WTC11 (cell line): ENCODE data around the gene FBXL12. TPM values are rescaled to one million over a fixed set of nuclear protein-coding genes. Genes with fewer than 3 reads are reported as not detected.
A peak's percentile ranks its signal among the peaks of the same experiment; 100 is the strongest.

Experiments used
- ATAC-seq: fragments of 200-7000 bp; cut with Tn5 transposase; 2 replicates; pipeline ENCODE4 v1.10.0; 2021; ENCODE audit warnings: mild to moderate bottlenecking, moderate library complexity
- CTCF ChIA-PET: fragments of 300-600 bp; sonication (Branson Sonifier 250); formaldehyde crosslinking; loops from one replicate; lab custom pipeline; 2021; ENCODE audit warnings: antibody characterized with exemption; lab: Charles Lee
- POLR2A ChIA-PET: fragments of 350-600 bp; sonication (Branson Sonifier 250); formaldehyde crosslinking; loops from one replicate; lab custom pipeline; 2021; ENCODE audit warnings: antibody characterized with exemption; lab: Charles Lee
- DNase-seq: peaks from one replicate; pipeline ENCODE4 v3.0.0; 2021; ENCODE audit warnings: low spot score
- H3K27ac Mint-ChIP-seq: 2 replicates; pipeline ENCODE4 v1.8.0; 2021; ENCODE audit warnings: mixed read lengths
- H3K27me3 Mint-ChIP-seq: 2 replicates; pipeline ENCODE4 v1.8.0; 2021; ENCODE audit warnings: low read depth, mild to moderate bottlenecking, moderate library complexity, mixed read lengths
- H3K36me3 Mint-ChIP-seq: 2 replicates; pipeline ENCODE4 v1.8.0; 2021; ENCODE audit warnings: mixed read lengths
- H3K4me1 Mint-ChIP-seq: 2 replicates; pipeline ENCODE4 v1.8.0; 2022; ENCODE audit warnings: mixed read lengths
- H3K4me3 Mint-ChIP-seq: 2 replicates; pipeline ENCODE4 v1.8.0; 2021; ENCODE audit warnings: mild to moderate bottlenecking, moderate library complexity, mixed read lengths
- H3K9me3 Mint-ChIP-seq: 2 replicates; pipeline ENCODE4 v1.8.0; 2021; ENCODE audit warnings: mixed read lengths
- CREB1 ChIP-seq: sonication (generic); formaldehyde crosslinking; IDR thresholded peaks from 2 replicates; pipeline ENCODE4 v1.8.0; 2023; ENCODE audit warnings: mild to moderate bottlenecking, missing genetic modification reagents
- ELF4 ChIP-seq: sonication (generic); formaldehyde crosslinking; IDR thresholded peaks from 2 replicates; pipeline ENCODE4 v1.8.1; 2022; ENCODE audit warnings: low read depth, mild to moderate bottlenecking, moderate library complexity, missing genetic modification reagents
- EMX1 ChIP-seq: fragments of 250-450 bp; sonication (Bioruptor Pico); IDR thresholded peaks from 2 replicates; pipeline ENCODE4 v1.8.0; 2021; ENCODE audit warnings: mild to moderate bottlenecking
- ETV6 ChIP-seq: sonication (generic); formaldehyde crosslinking; IDR thresholded peaks from 2 replicates; pipeline ENCODE4 v1.8.1; 2022; ENCODE audit warnings: mild to moderate bottlenecking, missing genetic modification reagents
- FOXJ3 ChIP-seq: sonication (generic); formaldehyde crosslinking; IDR thresholded peaks from 2 replicates; pipeline ENCODE4 v1.9.0; 2021; ENCODE audit warnings: missing genetic modification reagents, mild to moderate bottlenecking, borderline replicate concordance
- FOXK1 ChIP-seq: sonication (generic); formaldehyde crosslinking; IDR thresholded peaks from 2 replicates; pipeline ENCODE4 v1.8.0; 2022; ENCODE audit warnings: mild to moderate bottlenecking, moderate library complexity, missing genetic modification reagents
- HMGA2 ChIP-seq: fragments of 250-450 bp; sonication (Bioruptor Pico); IDR thresholded peaks from 2 replicates; pipeline ENCODE4 v1.4.0; 2021; ENCODE audit warnings: mild to moderate bottlenecking, moderate library complexity
- OVOL2 ChIP-seq: fragments of 250-450 bp; sonication (Bioruptor Pico); IDR thresholded peaks from 2 replicates; pipeline ENCODE4 v1.9.0; 2021; ENCODE audit warnings: mild to moderate bottlenecking, borderline replicate concordance
- PRRX2 ChIP-seq: fragments of 250-450 bp; sonication (Bioruptor Pico); IDR thresholded peaks from 2 replicates; pipeline ENCODE4 v1.8.0; 2021; ENCODE audit warnings: mild to moderate bottlenecking
- TCF7 ChIP-seq: sonication (generic); formaldehyde crosslinking; IDR thresholded peaks from 2 replicates; pipeline ENCODE4 v1.8.0; 2022; ENCODE audit warnings: mild to moderate bottlenecking, low read depth, missing genetic modification reagents, moderate library complexity
- ZNF121 ChIP-seq: sonication (generic); formaldehyde crosslinking; IDR thresholded peaks from 2 replicates; pipeline ENCODE4 v1.8.0; 2023; ENCODE audit warnings: missing genetic modification reagents
- ZNF219 ChIP-seq: sonication (generic); formaldehyde crosslinking; IDR thresholded peaks from 2 replicates; pipeline ENCODE4 v1.8.0; 2023; ENCODE audit warnings: missing genetic modification reagents, mild to moderate bottlenecking, borderline replicate concordance
- ZNF232 ChIP-seq: sonication (generic); formaldehyde crosslinking; IDR thresholded peaks from 2 replicates; pipeline ENCODE4 v1.8.0; 2022; ENCODE audit warnings: mild to moderate bottlenecking, missing genetic modification reagents
- ZNF263 ChIP-seq: sonication (generic); formaldehyde crosslinking; IDR thresholded peaks from 2 replicates; pipeline ENCODE4 v1.8.1; 2022; ENCODE audit warnings: low read depth, mild to moderate bottlenecking, moderate library complexity, missing genetic modification reagents
- ZNF317 ChIP-seq: sonication (generic); formaldehyde crosslinking; IDR thresholded peaks from 2 replicates; pipeline ENCODE4 v1.8.1; 2023; ENCODE audit warnings: low read depth, mild to moderate bottlenecking, moderate library complexity, missing genetic modification reagents, borderline replicate concordance
- ZNF423 ChIP-seq: fragments of 250-450 bp; sonication (Bioruptor Pico); IDR thresholded peaks from 2 replicates; pipeline ENCODE4 v2.1.2; 2022; ENCODE audit warnings: mild to moderate bottlenecking, moderate library complexity
- total RNA-seq: library from RNA; stranded (reverse); gene quantifications from 3 replicates; pipeline ENCODE4 v1.2.3, GENCODE V29; 2021
- TF ChIP-seq, protein P1 (sequence below): sonication (generic); formaldehyde crosslinking; IDR thresholded peaks from 2 replicates; pipeline ENCODE4 v1.8.0; 2023; ENCODE audit warnings: missing genetic modification reagents, mild to moderate bottlenecking, borderline replicate concordance
- TF ChIP-seq, protein P2 (sequence below): fragments of 200-600 bp; IDR thresholded peaks from 2 replicates; pipeline ENCODE4 v1.8.0; 2022; ENCODE audit warnings: antibody characterized with exemption
- TF ChIP-seq, protein P3 (sequence below): sonication (generic); formaldehyde crosslinking; conservative IDR thresholded peaks from 2 replicates; pipeline ENCODE4 v1.8.1; 2023; ENCODE audit warnings: mild to moderate bottlenecking, low read depth, missing genetic modification reagents, moderate library complexity
- TF ChIP-seq, protein P4 (sequence below): sonication (generic); formaldehyde crosslinking; conservative IDR thresholded peaks from 2 replicates; pipeline ENCODE4 v1.8.1; 2022; ENCODE audit warnings: mild to moderate bottlenecking, missing genetic modification reagents
- TF ChIP-seq, protein P5 (sequence below): sonication (generic); formaldehyde crosslinking; IDR thresholded peaks from 2 replicates; pipeline ENCODE4 v1.8.0; 2022; ENCODE audit warnings: mild to moderate bottlenecking, missing genetic modification reagents
- TF ChIP-seq, protein P6 (sequence below): sonication (generic); formaldehyde crosslinking; IDR thresholded peaks from 2 replicates; pipeline ENCODE4 v1.8.1; 2022; ENCODE audit warnings: low read depth, mild to moderate bottlenecking, moderate library complexity, missing genetic modification reagents, borderline replicate concordance

The FBXL12 gene
- total RNA-seq, 1 experiment from 2014 or later, result 37.6 TPM

DNA sequence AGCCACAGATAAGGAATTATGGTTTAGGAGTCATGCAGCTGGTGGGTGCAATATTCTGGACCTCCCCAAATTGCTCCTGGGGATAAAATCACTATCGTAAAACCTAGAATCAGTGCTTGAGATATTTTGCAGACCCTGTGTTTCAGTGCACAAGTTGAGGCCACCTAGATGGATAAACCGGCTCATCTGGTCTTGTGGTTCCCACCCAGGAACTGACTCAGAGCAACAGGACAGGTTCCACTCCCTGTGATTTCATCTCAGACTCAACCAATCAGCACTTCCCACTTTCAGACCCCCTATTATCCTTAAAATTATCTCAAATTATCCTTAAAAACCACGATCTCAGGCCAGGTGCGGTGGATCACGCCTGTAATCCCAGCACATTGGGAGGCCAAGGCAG lies 21.0 kb downstream of the FBXL12 start (continued):
- TF ChIP-seq, protein P1, sequence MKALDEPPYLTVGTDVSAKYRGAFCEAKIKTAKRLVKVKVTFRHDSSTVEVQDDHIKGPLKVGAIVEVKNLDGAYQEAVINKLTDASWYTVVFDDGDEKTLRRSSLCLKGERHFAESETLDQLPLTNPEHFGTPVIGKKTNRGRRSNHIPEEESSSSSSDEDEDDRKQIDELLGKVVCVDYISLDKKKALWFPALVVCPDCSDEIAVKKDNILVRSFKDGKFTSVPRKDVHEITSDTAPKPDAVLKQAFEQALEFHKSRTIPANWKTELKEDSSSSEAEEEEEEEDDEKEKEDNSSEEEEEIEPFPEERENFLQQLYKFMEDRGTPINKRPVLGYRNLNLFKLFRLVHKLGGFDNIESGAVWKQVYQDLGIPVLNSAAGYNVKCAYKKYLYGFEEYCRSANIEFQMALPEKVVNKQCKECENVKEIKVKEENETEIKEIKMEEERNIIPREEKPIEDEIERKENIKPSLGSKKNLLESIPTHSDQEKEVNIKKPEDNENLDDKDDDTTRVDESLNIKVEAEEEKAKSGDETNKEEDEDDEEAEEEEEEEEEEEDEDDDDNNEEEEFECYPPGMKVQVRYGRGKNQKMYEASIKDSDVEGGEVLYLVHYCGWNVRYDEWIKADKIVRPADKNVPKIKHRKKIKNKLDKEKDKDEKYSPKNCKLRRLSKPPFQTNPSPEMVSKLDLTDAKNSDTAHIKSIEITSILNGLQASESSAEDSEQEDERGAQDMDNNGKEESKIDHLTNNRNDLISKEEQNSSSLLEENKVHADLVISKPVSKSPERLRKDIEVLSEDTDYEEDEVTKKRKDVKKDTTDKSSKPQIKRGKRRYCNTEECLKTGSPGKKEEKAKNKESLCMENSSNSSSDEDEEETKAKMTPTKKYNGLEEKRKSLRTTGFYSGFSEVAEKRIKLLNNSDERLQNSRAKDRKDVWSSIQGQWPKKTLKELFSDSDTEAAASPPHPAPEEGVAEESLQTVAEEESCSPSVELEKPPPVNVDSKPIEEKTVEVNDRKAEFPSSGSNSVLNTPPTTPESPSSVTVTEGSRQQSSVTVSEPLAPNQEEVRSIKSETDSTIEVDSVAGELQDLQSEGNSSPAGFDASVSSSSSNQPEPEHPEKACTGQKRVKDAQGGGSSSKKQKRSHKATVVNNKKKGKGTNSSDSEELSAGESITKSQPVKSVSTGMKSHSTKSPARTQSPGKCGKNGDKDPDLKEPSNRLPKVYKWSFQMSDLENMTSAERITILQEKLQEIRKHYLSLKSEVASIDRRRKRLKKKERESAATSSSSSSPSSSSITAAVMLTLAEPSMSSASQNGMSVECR, result no peak

DNA sequence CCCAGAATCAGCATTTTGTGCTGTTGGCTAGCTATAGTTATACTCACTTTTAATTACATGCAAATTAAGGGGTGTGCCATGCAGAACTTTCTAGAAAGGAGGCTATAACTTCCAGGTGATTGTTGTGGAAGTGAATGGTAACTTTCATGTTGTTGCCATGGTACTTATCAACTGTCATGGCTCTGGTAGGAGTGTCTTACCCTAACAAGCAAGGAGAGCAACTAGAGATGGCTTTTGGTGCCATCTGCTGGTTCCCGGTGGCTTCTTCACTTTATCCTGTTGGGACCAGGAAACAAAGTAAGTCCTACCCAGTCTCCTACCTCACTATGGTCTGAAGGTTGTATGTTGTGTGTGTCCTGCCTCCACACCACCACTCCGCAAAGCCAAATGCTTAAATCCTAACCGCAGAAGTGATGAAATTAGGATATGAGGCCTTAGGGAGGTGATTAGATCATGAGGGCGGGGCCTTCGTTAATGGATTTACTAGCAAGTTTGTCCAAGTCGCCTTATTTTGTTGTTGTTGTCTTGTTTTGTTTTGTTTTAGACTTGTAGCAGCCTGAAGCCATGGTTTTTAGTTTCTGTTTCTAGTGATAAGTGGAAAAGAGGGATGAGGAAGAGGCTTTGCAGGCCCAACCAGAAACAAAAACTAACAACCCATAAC lies 22.6 kb downstream of the FBXL12 start:
- CTCF ChIA-PET, result interaction anchor here (0.6 to 1.7 kb wide), 4 partner anchors 39 to 591 kb away, joined by 3 to 9 read pairs (median 4); partner anchors contain the start of gene PIN1
- H3K27ac Mint-ChIP-seq, result peak overlapping the region; percentile 53
- H3K4me1 Mint-ChIP-seq, result peaks cover 17% of the 10 kb centered on the region
- H3K4me3 Mint-ChIP-seq, result no peak overlapping the region
- TF ChIP-seq, protein P2, sequence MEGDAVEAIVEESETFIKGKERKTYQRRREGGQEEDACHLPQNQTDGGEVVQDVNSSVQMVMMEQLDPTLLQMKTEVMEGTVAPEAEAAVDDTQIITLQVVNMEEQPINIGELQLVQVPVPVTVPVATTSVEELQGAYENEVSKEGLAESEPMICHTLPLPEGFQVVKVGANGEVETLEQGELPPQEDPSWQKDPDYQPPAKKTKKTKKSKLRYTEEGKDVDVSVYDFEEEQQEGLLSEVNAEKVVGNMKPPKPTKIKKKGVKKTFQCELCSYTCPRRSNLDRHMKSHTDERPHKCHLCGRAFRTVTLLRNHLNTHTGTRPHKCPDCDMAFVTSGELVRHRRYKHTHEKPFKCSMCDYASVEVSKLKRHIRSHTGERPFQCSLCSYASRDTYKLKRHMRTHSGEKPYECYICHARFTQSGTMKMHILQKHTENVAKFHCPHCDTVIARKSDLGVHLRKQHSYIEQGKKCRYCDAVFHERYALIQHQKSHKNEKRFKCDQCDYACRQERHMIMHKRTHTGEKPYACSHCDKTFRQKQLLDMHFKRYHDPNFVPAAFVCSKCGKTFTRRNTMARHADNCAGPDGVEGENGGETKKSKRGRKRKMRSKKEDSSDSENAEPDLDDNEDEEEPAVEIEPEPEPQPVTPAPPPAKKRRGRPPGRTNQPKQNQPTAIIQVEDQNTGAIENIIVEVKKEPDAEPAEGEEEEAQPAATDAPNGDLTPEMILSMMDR, result peak; percentile 62
- no peak for TF ChIP-seq ETV6 (CRISPR knock-in tag)
- no peaks in the 10 kb centered on the region for H3K9me3 Mint-ChIP-seq
- H3K27me3 Mint-ChIP-seq, result no peaks in the 10 kb centered on the region
- DNase-seq (peak; percentile 87), ATAC-seq (peak; percentile 24)
- POLR2A ChIA-PET, result no interaction called here
- H3K36me3 Mint-ChIP-seq, result peaks cover 2% of the 10 kb centered on the region; the same call in 1 of the 2 replicates

DNA sequence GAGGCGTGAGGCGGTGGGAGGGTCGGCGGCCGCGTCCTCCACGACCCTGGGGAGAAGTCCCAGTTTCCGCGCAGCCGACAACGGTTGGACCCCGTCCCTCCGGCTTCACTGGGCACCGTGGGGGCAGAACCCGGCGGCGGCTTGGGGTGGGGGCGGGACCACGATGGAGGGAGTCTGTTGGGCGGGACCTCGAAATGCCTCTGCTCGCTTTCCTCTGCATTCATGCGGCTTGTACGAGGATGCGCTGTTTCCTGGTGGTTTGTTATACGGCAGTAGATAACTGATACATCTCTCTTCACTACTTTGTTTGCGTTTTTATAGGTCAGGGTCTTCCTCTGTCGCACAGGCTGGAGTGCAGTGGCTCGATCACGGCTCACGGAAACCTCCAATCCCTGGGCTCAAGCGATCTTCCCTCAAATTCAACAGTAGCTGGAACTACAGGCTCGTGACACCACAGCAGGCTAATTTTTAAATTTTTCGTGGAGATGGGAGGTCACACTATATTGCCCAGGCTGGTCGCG lies 25.7 kb downstream of the FBXL12 start:
- ATAC-seq (peak; percentile 1), DNase-seq (no peak)
- Mint-ChIP-seq H3K36me3 (peaks cover 2% of the 10 kb centered on the region; the same call in 1 of the 2 replicates), H3K4me3 (peak overlapping the region; percentile 91), H3K27me3 (no peaks in the 10 kb centered on the region), H3K27ac (peak overlapping the region; percentile 96), H3K9me3 (no peaks in the 10 kb centered on the region), H3K4me1 (peaks cover 39% of the 10 kb centered on the region)
- ChIA-PET CTCF (interaction anchor here (0.7 to 2.0 kb wide), 4 partner anchors 160 to 296 kb away, joined by 3 to 6 read pairs (median 3); no protein-coding TSS in a partner anchor), POLR2A (interaction anchor here (0.8 to 1.0 kb wide), 3 partner anchors 25 to 168 kb away, joined by 3 to 6 read pairs (median 5); partner anchors contain the start of gene FBXL12)
- TF ChIP-seq CREB1 (no peak), EMX1 (CRISPR knock-in tag) (no peak), ZNF232 (CRISPR knock-in tag) (no peak), ELF4 (CRISPR knock-in tag) (0 out of 2 replicates have a peak, but pooled peaks have one; percentile 8), ZNF423 (CRISPR knock-in tag) (no peak), HMGA2 (CRISPR knock-in tag) (no peak), ZNF219 (CRISPR knock-in tag) (no peak), FOXK1 (CRISPR knock-in tag) (no peak), FOXJ3 (CRISPR knock-in tag) (no peak), OVOL2 (no peak), ZNF263 (CRISPR knock-in tag) (no peak), ZNF317 (CRISPR knock-in tag) (0 out of 2 replicates have a peak, but pooled peaks have one; percentile 6), TCF7 (no peak), PRRX2 (no peak), ZNF121 (CRISPR knock-in tag) (no peak)
- TF ChIP-seq, protein P3, sequence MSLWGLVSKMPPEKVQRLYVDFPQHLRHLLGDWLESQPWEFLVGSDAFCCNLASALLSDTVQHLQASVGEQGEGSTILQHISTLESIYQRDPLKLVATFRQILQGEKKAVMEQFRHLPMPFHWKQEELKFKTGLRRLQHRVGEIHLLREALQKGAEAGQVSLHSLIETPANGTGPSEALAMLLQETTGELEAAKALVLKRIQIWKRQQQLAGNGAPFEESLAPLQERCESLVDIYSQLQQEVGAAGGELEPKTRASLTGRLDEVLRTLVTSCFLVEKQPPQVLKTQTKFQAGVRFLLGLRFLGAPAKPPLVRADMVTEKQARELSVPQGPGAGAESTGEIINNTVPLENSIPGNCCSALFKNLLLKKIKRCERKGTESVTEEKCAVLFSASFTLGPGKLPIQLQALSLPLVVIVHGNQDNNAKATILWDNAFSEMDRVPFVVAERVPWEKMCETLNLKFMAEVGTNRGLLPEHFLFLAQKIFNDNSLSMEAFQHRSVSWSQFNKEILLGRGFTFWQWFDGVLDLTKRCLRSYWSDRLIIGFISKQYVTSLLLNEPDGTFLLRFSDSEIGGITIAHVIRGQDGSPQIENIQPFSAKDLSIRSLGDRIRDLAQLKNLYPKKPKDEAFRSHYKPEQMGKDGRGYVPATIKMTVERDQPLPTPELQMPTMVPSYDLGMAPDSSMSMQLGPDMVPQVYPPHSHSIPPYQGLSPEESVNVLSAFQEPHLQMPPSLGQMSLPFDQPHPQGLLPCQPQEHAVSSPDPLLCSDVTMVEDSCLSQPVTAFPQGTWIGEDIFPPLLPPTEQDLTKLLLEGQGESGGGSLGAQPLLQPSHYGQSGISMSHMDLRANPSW, result no peak
- TF ChIP-seq, protein P4, sequence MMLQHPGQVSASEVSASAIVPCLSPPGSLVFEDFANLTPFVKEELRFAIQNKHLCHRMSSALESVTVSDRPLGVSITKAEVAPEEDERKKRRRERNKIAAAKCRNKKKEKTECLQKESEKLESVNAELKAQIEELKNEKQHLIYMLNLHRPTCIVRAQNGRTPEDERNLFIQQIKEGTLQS (CRISPR knock-in tag), result no peak
- TF ChIP-seq, protein P5, sequence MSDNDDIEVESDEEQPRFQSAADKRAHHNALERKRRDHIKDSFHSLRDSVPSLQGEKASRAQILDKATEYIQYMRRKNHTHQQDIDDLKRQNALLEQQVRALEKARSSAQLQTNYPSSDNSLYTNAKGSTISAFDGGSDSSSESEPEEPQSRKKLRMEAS (CRISPR knock-in tag), result peak; percentile 68; the same call in 1 of the 2 replicates
- TF ChIP-seq, protein P6, sequence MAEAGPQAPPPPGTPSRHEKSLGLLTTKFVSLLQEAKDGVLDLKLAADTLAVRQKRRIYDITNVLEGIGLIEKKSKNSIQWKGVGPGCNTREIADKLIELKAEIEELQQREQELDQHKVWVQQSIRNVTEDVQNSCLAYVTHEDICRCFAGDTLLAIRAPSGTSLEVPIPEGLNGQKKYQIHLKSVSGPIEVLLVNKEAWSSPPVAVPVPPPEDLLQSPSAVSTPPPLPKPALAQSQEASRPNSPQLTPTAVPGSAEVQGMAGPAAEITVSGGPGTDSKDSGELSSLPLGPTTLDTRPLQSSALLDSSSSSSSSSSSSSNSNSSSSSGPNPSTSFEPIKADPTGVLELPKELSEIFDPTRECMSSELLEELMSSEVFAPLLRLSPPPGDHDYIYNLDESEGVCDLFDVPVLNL (CRISPR knock-in tag), result no peak
